HG03060 (cell line): Measurements from ENCODE around the gene KRT74.
"Not testable (repeated sequence)": the region's sequence is repeated elsewhere in the genome, so short reads cannot be mapped to it uniquely, and the experiment has no call there.

Experiments used
- ATAC-seq: cut with Tn5 transposase; IDR thresholded peaks from one replicate; pipeline ENCODE4 v1.9.1; 2021; ENCODE audit warnings: low read depth, moderate number of reproducible peaks; ENCODE audit not compliant: unreplicated experiment

KRT74 gene

GRCh38 chr12:52604859-52605258 is 31.2 kb upstream of the KRT74 start:
- ATAC-seq: no peak

GRCh38 chr12:52603314-52603713 is 29.7 kb upstream of the KRT74 start:
- ATAC-seq: no peak

DNA sequence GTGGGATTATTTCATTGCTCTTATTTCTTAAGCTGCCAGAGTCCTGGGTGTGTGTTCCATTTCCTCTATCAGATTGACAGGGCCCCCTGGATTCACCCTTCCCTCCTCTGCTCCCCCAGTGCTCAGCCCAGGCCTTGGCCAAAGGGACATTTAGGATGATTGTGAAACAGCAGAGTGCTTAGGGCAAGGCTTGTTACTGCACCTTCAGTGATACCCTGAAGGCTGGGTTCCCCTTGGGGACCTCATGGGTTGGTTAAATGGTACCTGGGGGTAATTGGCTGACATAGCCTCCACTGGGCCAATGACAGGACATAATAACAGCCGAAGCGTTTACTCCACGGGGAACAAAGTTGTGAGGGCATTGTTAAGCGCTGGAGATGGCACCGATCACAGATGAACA is 28.9 kb upstream of the KRT74 start:
- ATAC-seq: no peak

GRCh38 chr12:52601671-52602070 is 28.0 kb upstream of the KRT74 start:
- no peak for ATAC-seq

DNA sequence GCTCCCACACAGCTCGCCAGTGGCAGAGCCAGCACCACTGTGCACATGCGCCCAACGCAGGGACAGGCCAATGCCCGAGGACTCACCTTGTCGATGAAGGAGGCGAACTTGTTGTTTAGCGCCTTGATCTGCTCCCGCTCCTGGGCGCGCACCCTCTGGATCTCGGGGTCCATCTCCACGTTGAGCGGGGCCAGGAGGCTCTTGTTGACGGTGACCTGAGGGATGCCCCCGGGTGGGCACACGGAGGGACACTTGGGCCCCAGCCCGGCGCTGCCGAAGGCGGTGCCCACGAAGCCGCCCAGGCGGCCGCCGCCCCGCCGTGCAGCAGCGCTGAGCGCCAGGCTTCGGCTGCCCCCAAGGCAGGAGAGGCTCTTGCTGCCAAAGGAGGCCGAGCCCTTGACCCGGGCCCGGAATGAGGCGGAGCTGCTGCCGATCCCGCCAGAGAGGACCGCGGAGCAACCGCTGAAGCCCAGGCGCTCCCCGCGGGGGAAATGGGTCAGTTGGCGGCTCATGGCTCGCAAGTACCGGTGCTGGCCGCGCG is 27.4 kb upstream of the KRT74 start, which contains the start of gene KRT72:
Gene KRT72, minus strand, starts transcription at position 523 of the 541 bp plus-strand sequence. Its CDS starts 11 bp downstream, at position 512.
- ATAC-seq: no peak

- no peak for ATAC-seq
Observed at GRCh38 chr12:52600475-52600874, 26.8 kb upstream of the KRT74 start.

GRCh38 chr12:52600071-52600470 is 26.4 kb upstream of the KRT74 start:
- no peak for ATAC-seq

- ATAC-seq: no peak
Observed at GRCh38 chr12:52598966-52599365, 25.3 kb upstream of the KRT74 start.

- ATAC-seq: not testable (repeated sequence)
Observed at GRCh38 chr12:52594237-52594636, 20.6 kb upstream of the KRT74 start.

DNA sequence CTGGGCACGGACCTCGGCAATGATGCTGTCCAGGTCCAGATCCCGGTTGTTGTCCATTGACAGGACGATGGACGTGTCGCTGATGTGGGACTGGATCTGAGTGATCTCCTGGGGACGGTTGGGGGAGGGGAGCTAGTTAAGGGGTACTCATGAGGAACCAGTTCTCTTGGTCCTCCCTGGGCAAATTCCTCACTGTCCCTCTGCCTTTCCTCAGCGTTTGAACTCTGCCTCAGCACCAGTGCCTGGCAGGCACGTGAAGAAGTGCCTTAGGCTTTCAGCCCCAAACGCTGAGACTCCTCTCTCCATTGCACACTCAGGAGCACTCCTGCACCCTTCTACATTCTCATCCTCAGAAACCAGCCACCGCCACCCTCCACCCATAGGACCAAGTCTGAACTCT is 17.9 kb upstream of the KRT74 start:
- ATAC-seq: no peak

DNA sequence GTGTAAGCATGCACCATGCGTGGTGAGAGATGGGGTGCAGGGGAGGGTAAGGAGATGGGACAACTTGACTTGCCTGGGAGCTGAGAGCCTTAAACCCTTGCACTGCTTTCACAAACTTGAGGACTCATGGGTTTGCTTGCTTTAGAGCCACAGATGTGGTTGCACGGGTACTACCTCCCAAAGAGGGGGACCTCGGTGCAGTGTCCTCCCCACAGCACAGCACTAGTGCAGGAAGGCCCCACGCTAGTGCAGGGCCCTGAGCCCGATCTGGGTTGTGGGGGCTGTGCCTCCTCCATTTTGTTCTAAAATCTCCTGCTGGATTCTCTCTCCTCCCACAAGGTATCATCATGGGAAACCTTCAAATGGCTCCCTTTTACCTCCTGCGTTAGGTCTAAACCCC is 16.4 kb upstream of the KRT74 start:
- ATAC-seq: no peak

- no peak for ATAC-seq
Observed at GRCh38 chr12:52587563-52587962, 13.9 kb upstream of the KRT74 start.

DNA sequence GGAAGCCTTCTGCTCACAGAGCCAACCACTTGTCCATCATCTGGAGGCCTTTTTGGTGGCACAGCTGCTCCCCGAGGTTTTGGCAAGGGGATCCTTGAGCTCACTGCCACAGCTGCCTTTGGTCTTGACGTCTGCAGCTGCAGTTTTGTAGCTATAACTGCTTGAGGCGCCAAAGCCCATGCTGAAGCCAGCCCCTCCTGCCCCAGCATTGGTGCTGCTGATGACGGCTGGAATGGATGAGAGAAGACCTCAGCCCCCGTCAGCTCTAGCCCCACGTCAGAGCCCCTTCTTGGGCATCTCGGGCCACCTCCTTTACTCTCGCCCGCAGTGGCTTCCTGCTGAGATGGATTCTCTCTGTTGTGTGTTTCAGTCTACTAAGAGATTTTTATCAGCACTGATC is 12.3 kb upstream of the KRT74 start:
- no peak for ATAC-seq

- ATAC-seq: no peak
Observed at GRCh38 chr12:52585066-52585465, 11.4 kb upstream of the KRT74 start.

- no peak for ATAC-seq
Observed at GRCh38 chr12:52584156-52584682, 10.6 kb upstream of the KRT74 start.

GRCh38 chr12:52582971-52583456 is 9.4 kb upstream of the KRT74 start:
- no peak for ATAC-seq

DNA sequence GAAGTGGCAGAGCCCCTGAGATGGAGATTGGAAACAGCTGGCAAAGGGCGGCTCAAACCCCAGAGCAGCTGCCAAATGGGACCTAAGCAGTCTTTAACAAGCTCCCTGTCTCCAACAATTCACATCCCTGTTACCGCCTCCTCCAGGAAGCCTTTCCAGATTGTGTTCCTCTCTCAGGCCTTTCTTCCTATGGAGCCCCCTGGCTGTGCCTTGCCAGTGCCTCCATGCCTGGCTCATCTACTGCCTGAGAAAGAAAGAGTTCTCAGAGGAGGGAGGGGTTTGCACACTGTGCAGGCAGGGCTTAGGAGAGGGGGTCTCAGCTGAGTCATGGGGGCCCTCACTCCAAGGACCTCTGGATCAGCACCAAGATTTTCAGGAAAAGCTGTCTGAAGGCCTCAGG is 8.8 kb upstream of the KRT74 start:
- no peak for ATAC-seq

DNA sequence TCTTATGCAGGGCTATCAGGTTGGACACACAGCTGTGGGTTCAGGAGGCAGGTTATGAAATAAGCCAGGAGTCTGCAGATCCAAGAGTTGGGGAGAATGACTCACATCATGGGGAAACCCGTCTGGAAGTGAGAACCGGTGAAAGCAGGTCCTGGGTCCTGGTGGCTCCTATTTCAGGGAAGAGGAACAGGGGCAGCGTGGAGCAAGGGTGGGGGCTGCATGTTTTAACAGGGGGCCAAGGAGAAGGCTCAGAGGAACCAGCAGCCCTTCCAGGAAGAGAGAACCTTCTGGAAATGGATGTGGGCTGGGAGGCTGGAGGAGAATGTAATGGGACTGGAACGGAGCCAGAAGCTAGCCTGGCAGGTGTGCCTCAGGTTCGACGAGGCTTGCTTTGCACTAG is 7.8 kb upstream of the KRT74 start:
- no peak for ATAC-seq

DNA sequence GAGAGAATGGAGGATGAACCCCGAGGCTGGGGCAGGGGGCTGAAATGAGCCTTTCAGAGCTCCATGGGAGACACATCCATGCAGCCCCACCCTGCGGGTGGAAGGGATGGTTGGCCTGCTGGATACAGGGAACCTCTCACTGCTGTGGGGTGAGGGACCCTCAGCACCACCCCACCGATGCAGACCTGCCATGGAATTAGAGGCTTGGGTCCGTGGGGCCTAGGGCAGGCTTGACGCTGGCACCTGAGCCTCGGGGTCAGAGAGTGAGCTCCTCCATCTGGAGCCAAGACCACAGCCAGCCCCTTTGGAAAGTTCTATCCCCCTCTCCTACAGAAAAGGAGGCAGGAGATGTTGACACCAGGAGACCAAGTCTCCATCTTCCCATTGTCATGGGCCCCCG is 7.4 kb upstream of the KRT74 start:
- no peak for ATAC-seq

DNA sequence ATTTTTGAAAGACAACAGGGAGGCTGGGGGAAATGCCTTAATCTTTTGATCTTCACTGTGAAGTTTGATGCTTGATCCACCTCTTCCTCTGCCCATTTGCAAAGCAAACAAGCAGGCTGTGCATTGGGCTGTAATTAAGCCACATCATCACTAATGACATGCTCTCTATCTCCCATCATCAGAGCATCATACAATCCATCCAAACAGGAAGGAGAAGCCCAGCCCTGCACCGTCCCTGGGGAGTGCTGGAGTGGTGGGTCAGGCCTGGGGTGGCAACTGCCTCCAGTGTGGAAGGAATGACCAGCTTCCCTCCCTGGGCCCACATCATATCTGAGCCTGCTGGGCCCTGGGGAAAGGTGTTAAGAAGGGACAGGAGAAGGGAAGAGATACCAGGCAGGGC is 6.9 kb upstream of the KRT74 start:
- no peak for ATAC-seq

GRCh38 chr12:52579468-52580465 is 6.1 kb upstream of the KRT74 start:
- ATAC-seq: no peak
